Measurements from ENCODE around the gene IDE. TPM values are rescaled to one million over a fixed set of nuclear protein-coding genes. Genes with fewer than 3 reads are reported as not detected.

Gene IDE
- total RNA-seq, 1 donor from 2014 or later, result 41.6 TPM

DNA sequence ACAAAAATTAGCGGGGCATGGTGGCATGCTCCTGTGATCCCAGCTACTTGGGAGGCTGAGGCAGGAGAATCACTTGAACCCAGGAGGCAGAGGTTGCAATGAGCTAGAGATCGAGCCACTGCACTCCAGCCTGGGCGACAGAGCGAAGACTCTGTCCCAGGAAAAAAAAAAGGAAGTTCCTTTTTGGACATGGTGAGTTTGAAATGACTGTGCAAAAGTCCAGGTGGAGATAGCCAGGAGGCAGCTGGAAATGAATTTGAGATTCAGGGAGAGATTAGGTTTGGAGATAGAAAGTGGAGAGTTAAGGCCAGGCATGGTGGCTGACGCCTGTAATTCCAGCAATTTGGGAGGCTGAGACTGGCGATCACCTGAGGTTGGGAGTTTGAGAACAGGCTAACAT, 143.8 kb downstream of the IDE start:
- H3K27ac Mint-ChIP-seq (ENCODE audit: unreplicated experiment), result peak overlapping the region; percentile 25
- DNase-seq (ENCODE audit: low spot score), result no peak
- no peaks in the 10 kb centered on the region for H3K9me3 Mint-ChIP-seq (ENCODE audit: unreplicated experiment)
- H3K27me3 Mint-ChIP-seq (ENCODE audit: unreplicated experiment), result peaks cover 4% of the 10 kb centered on the region
- no peaks in the 10 kb centered on the region for H3K36me3 Mint-ChIP-seq (ENCODE audit: low read depth, unreplicated experiment)
- H3K4me1 Mint-ChIP-seq (ENCODE audit: unreplicated experiment), result peaks cover 23% of the 10 kb centered on the region
- TF ChIP-seq, protein P1, sequence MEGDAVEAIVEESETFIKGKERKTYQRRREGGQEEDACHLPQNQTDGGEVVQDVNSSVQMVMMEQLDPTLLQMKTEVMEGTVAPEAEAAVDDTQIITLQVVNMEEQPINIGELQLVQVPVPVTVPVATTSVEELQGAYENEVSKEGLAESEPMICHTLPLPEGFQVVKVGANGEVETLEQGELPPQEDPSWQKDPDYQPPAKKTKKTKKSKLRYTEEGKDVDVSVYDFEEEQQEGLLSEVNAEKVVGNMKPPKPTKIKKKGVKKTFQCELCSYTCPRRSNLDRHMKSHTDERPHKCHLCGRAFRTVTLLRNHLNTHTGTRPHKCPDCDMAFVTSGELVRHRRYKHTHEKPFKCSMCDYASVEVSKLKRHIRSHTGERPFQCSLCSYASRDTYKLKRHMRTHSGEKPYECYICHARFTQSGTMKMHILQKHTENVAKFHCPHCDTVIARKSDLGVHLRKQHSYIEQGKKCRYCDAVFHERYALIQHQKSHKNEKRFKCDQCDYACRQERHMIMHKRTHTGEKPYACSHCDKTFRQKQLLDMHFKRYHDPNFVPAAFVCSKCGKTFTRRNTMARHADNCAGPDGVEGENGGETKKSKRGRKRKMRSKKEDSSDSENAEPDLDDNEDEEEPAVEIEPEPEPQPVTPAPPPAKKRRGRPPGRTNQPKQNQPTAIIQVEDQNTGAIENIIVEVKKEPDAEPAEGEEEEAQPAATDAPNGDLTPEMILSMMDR (IDR thresholded peaks at IDR 0.05; ENCODE audit: unreplicated experiment), result no peak
- H3K4me3 Mint-ChIP-seq (ENCODE audit: unreplicated experiment), result no peak overlapping the region

DNA sequence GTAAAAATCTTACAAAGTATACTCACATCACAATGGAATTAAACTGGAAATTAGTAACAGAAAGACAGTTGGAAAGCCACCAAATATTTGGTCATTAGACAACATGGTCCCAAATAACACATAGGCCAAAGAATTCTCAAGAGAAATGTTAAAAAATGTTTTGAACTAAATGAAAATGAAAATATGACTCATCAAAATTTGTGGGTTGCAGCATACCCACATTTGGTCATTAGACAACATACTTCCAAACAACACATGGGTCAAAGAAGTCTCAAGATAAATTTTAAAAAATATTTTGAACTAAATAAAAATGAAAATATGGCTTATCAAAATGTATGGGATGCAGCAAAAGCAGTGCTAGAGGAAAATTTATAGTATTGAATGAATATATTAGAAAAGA, 152.3 kb downstream of the IDE start:
- peaks cover 10% of the 10 kb centered on the region for H3K4me1 Mint-ChIP-seq (ENCODE audit: unreplicated experiment)
- peaks cover 8% of the 10 kb centered on the region for H3K27me3 Mint-ChIP-seq (ENCODE audit: unreplicated experiment)
- no peak for DNase-seq (ENCODE audit: low spot score)
- H3K9me3 Mint-ChIP-seq (ENCODE audit: unreplicated experiment), result no peaks in the 10 kb centered on the region
- H3K27ac Mint-ChIP-seq (ENCODE audit: unreplicated experiment), result no peak overlapping the region
- H3K4me3 Mint-ChIP-seq (ENCODE audit: unreplicated experiment), result no peak overlapping the region
- H3K36me3 Mint-ChIP-seq (ENCODE audit: low read depth, unreplicated experiment), result peaks cover 4% of the 10 kb centered on the region
- TF ChIP-seq, protein P1 (IDR thresholded peaks at IDR 0.05; ENCODE audit: unreplicated experiment), result no peak

DNA sequence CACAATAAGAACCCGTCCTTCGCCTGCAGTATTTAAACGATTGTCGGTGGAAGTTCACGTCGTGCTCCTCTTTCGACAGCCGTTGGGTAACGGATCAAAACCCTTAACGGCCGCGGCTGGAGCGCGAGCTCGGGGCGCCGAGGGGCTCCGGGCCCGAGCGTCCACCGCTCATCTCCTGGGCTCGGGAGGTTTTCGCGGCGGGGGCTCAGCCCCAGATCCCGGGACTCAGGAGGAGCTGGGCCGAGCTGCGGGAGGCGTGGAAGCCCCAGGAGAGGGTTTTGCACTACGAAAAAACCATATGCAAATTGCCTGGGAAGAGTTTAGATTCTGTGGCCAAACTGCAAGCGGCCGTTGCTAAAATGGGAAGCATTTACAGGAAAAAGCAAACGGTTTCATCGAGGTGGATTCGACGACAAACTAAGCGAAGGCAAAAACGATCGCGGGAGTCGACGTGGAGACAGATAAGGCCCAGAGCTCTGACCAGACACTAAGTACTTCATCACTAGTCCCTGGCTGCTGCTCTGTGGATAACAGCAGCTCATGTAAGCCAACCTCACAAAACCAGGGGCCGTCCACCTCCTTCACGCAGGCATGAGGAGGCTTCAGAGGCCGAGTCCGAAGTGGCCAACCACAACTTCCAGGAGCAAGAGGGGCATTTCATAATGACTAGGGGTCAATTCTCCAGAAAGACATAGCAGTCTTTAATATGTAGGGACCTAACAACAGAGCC, 153.2 kb downstream of the IDE start:
- H3K9me3 Mint-ChIP-seq (ENCODE audit: unreplicated experiment), result no peaks in the 10 kb centered on the region
- H3K4me3 Mint-ChIP-seq (ENCODE audit: unreplicated experiment), result peak overlapping the region; percentile 73
- H3K4me1 Mint-ChIP-seq (ENCODE audit: unreplicated experiment), result peaks cover 10% of the 10 kb centered on the region
- no peak overlapping the region for H3K27ac Mint-ChIP-seq (ENCODE audit: unreplicated experiment)
- DNase-seq (ENCODE audit: low spot score), result no peak
- TF ChIP-seq, protein P1 (IDR thresholded peaks at IDR 0.05; ENCODE audit: unreplicated experiment), result no peak
- H3K27me3 Mint-ChIP-seq (ENCODE audit: unreplicated experiment), result peaks cover 8% of the 10 kb centered on the region
- H3K36me3 Mint-ChIP-seq (ENCODE audit: low read depth, unreplicated experiment), result peaks cover 4% of the 10 kb centered on the region

DNA sequence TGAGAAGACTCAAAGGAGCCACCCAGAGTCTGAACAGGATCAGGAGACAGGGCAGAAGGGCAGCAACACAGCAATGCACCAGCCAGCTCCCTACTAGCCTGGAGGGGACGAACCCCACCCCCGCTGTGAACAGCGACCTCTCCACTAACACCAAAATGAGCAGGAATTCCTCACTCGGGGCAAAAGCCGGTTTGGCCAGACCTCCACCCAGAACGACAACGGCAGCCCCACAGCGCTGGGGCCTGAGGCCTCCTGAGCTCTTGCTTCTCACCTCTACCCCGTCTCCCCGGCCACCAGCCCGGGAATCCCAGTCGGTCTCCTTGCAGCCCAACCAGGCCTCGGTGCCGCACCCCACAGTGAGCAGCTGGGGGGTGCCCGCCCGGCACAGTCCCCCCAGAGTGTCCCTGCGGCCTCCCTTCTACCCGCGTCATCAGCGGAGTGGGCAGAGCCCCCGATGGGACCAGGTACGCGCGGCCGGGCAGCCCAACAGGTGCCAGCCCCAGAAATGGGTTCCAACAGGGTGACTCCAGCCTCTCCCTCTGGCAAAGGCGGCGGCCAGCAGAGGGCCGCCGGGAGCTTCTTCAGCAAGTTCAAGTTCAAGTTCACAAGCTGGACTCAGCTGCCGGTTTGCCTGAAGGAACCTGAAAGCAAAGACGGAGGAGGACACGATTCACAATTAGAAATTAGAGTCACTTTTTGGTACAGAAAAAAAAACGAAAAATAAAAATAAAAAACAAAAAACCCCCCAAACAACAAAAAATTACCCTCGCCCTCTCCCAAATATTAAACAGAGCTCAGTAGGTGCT, 153.9 kb downstream of the IDE start:
- H3K27ac Mint-ChIP-seq (ENCODE audit: unreplicated experiment), result no peak overlapping the region
- H3K27me3 Mint-ChIP-seq (ENCODE audit: unreplicated experiment), result peaks cover 7% of the 10 kb centered on the region
- H3K36me3 Mint-ChIP-seq (ENCODE audit: low read depth, unreplicated experiment), result peaks cover 4% of the 10 kb centered on the region
- DNase-seq (ENCODE audit: low spot score), result no peak
- TF ChIP-seq, protein P1 (IDR thresholded peaks at IDR 0.05; ENCODE audit: unreplicated experiment), result no peak
- H3K4me1 Mint-ChIP-seq (ENCODE audit: unreplicated experiment), result peaks cover 10% of the 10 kb centered on the region
- no peaks in the 10 kb centered on the region for H3K9me3 Mint-ChIP-seq (ENCODE audit: unreplicated experiment)
- peak overlapping the region; percentile 73 for H3K4me3 Mint-ChIP-seq (ENCODE audit: unreplicated experiment)

DNA sequence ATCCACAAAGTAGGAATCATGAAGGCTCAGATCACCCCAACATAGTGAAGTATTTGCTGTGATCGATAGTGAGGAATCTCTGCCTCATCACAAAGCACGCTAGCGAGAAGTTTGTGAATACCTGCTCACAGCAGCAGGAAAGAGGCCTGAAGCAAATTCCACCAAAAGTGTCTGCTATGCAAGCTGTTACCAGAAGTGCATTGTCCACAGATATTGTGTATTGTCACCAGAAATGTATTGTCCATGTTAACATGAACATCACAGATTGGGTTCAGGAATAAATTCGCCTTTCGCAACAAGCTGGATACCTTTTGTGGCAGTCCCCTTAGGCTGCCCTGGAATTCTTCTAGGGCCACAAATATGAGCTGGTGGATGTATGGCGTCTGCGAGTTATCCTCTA, 155.0 kb downstream of the IDE start:
- peaks cover 7% of the 10 kb centered on the region for H3K27me3 Mint-ChIP-seq (ENCODE audit: unreplicated experiment)

More for the DNA sequence above, 155.0 kb downstream of the IDE start:
- no peak overlapping the region for H3K27ac Mint-ChIP-seq (ENCODE audit: unreplicated experiment)
- peaks cover 4% of the 10 kb centered on the region for H3K36me3 Mint-ChIP-seq (ENCODE audit: low read depth, unreplicated experiment)
- DNase-seq (ENCODE audit: low spot score), result no peak
- H3K9me3 Mint-ChIP-seq (ENCODE audit: unreplicated experiment), result no peaks in the 10 kb centered on the region
- peaks cover 10% of the 10 kb centered on the region for H3K4me1 Mint-ChIP-seq (ENCODE audit: unreplicated experiment)
- TF ChIP-seq, protein P1 (IDR thresholded peaks at IDR 0.05; ENCODE audit: unreplicated experiment), result no peak
- H3K4me3 Mint-ChIP-seq (ENCODE audit: unreplicated experiment), result no peak overlapping the region
